Neural progenitor cell (in vitro differentiated cells): ENCODE measurements around the gene TTC21A.

ENCODE experiments used
- CTCF ChIP-seq: fragments of 200-600 bp; sonication (generic); IDR thresholded peaks from 2 replicates; pipeline ENCODE4 v1.5.1; 2017; ENCODE audit warnings: antibody characterized with exemption, mild to moderate bottlenecking
- EZH2 ChIP-seq: fragments of 200-600 bp; sonication (generic); IDR thresholded peaks from 2 replicates; pipeline ENCODE4 v1.6.1; 2017; ENCODE audit warnings: antibody characterized with exemption, mild to moderate bottlenecking, moderate library complexity

- TF ChIP-seq CTCF (no peak), EZH2 (no peak)
Observed at GRCh38 chr3:39180183-39180545, 72.7 kb downstream of the TTC21A start.
